ENCODE results near the gene ZBTB26.
"Not testable (repeated sequence)": the region's sequence is repeated elsewhere in the genome, so short reads cannot be mapped to it uniquely, and the experiment has no call there.

The ZBTB26 gene

DNA sequence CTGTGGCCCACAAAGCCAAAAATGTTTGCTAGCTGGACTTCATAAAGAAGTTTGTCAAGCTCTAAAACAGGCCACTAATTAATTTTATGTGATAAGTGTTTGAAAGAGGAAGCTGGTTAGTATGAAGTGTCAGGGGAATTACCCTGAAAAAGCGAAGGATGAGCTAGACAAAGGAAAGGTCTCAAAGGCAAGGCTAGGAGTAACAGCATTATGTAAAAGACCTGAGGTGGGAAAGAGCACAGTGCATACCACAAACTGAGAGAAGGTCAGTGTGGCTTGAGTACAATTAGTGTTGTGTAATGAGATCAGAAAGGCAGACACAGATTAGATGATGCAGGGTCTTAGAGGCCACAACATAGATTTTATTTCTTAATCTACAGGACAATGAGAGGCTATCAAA lies 55.8 kb downstream of the ZBTB26 start:
- Histone ChIP-seq H3K79me2 (ENCODE audit: insufficient read depth, low read length) (no peaks in the 10 kb centered on the region), H3K4me2 (ENCODE audit: low read depth, low read length, poor library complexity, severe bottlenecking) (no peak overlapping the region), H3K27me3 (ENCODE audit: insufficient read depth, low read length, poor library complexity, severe bottlenecking) (no peaks in the 10 kb centered on the region), H3K4me1 (ENCODE audit: insufficient read depth, low read length, poor library complexity, severe bottlenecking) (no peaks in the 10 kb centered on the region), H3K9ac (ENCODE audit: low read depth, low read length, poor library complexity, severe bottlenecking) (no peak overlapping the region), H4K20me1 (ENCODE audit: insufficient read depth, low read length, poor library complexity, severe bottlenecking) (no peaks in the 10 kb centered on the region), H3F3A (ENCODE audit: low read depth) (no peaks in the 10 kb centered on the region), H3K4me3 (ENCODE audit: low read length, poor library complexity, severe bottlenecking) (no peak overlapping the region), H3K36me3 (ENCODE audit: insufficient read depth, low read length) (peaks cover 72% of the 10 kb centered on the region), H3K9me2 (replicated peaks; ENCODE audit: low read depth, low read length) (no peaks in the 10 kb centered on the region), H3K9me3 (ENCODE audit: insufficient read depth, low read depth, low read length) (no peaks in the 10 kb centered on the region), H2AFZ (ENCODE audit: low read length) (no peak overlapping the region)
- TF ChIP-seq, protein P1, sequence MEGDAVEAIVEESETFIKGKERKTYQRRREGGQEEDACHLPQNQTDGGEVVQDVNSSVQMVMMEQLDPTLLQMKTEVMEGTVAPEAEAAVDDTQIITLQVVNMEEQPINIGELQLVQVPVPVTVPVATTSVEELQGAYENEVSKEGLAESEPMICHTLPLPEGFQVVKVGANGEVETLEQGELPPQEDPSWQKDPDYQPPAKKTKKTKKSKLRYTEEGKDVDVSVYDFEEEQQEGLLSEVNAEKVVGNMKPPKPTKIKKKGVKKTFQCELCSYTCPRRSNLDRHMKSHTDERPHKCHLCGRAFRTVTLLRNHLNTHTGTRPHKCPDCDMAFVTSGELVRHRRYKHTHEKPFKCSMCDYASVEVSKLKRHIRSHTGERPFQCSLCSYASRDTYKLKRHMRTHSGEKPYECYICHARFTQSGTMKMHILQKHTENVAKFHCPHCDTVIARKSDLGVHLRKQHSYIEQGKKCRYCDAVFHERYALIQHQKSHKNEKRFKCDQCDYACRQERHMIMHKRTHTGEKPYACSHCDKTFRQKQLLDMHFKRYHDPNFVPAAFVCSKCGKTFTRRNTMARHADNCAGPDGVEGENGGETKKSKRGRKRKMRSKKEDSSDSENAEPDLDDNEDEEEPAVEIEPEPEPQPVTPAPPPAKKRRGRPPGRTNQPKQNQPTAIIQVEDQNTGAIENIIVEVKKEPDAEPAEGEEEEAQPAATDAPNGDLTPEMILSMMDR (conservative IDR thresholded peaks at IDR 0.05; ENCODE audit: low read length): no peak
- no peak for TF ChIP-seq EZH2phosphoT487 (IDR thresholded peaks at IDR 0.05; ENCODE audit: borderline replicate concordance)

- peaks cover 32% of the 10 kb centered on the region; the same call in 1 of the 2 replicates for H3K36me3 ChIP-seq (ENCODE audit: insufficient read depth, low read length)
Observed at GRCh38 chr9:122867276-122867675, 64.0 kb downstream of the ZBTB26 start.

GRCh38 chr9:122866079-122866478 lies 65.2 kb downstream of the ZBTB26 start:
- H3K9ac ChIP-seq (ENCODE audit: low read depth, low read length, poor library complexity, severe bottlenecking): no peak overlapping the region
- no peaks in the 10 kb centered on the region for H3K9me2 ChIP-seq (replicated peaks; ENCODE audit: low read depth, low read length)
- H3F3A ChIP-seq (ENCODE audit: low read depth): no peaks in the 10 kb centered on the region
- H2AFZ ChIP-seq (ENCODE audit: low read length): no peak overlapping the region
- H3K9me3 ChIP-seq (ENCODE audit: insufficient read depth, low read depth, low read length): no peaks in the 10 kb centered on the region
- H3K4me1 ChIP-seq (ENCODE audit: insufficient read depth, low read length, poor library complexity, severe bottlenecking): no peaks in the 10 kb centered on the region
- no peak for TF ChIP-seq EZH2phosphoT487 (IDR thresholded peaks at IDR 0.05; ENCODE audit: borderline replicate concordance)
- TF ChIP-seq, protein P1 (conservative IDR thresholded peaks at IDR 0.05; ENCODE audit: low read length): no peak
- H3K4me3 ChIP-seq (ENCODE audit: low read length, poor library complexity, severe bottlenecking): no peak overlapping the region
- H4K20me1 ChIP-seq (ENCODE audit: insufficient read depth, low read length, poor library complexity, severe bottlenecking): no peaks in the 10 kb centered on the region
- no peaks in the 10 kb centered on the region for H3K79me2 ChIP-seq (ENCODE audit: insufficient read depth, low read length)
- peaks cover 27% of the 10 kb centered on the region; the same call in 1 of the 2 replicates for H3K36me3 ChIP-seq (ENCODE audit: insufficient read depth, low read length)
- H3K4me2 ChIP-seq (ENCODE audit: low read depth, low read length, poor library complexity, severe bottlenecking): no peak overlapping the region
- H3K27me3 ChIP-seq (ENCODE audit: insufficient read depth, low read length, poor library complexity, severe bottlenecking): no peaks in the 10 kb centered on the region

More at GRCh38 chr9:122867276-122867675, 64.0 kb downstream of the ZBTB26 start:
- not testable (repeated sequence) for H3K9me3 ChIP-seq (ENCODE audit: insufficient read depth, low read depth, low read length); H3K9me2 ChIP-seq (replicated peaks; ENCODE audit: low read depth, low read length); H3K4me3 ChIP-seq (ENCODE audit: low read length, poor library complexity, severe bottlenecking); H3K27me3 ChIP-seq (ENCODE audit: insufficient read depth, low read length, poor library complexity, severe bottlenecking); H4K20me1 ChIP-seq (ENCODE audit: insufficient read depth, low read length, poor library complexity, severe bottlenecking); H3K4me2 ChIP-seq (ENCODE audit: low read depth, low read length, poor library complexity, severe bottlenecking); H3K79me2 ChIP-seq (ENCODE audit: insufficient read depth, low read length); H3F3A ChIP-seq (ENCODE audit: low read depth); H3K9ac ChIP-seq (ENCODE audit: low read depth, low read length, poor library complexity, severe bottlenecking); H3K4me1 ChIP-seq (ENCODE audit: insufficient read depth, low read length, poor library complexity, severe bottlenecking); H2AFZ ChIP-seq (ENCODE audit: low read length)
